AG08396 (cell line): ENCODE measurements around the gene PHF21B.
"Not testable (repeated sequence)": the region's sequence is repeated elsewhere in the genome, so short reads cannot be mapped to it uniquely, and the experiment has no call there.

Source experiments
- DNase-seq: peaks from one replicate; pipeline ENCODE4 v3.0.0; 2012; ENCODE audit warnings: low spot score, mixed read lengths

Gene PHF21B

GRCh38 chr22:45009606-45010531, at the start of gene PHF21B:
TSS of gene PHF21B (minus strand) at chr22:45010005. CDS start at chr22:45009549, 456 bp downstream.
- peak; percentile 80 for DNase-seq

- no peak for DNase-seq
Measured at GRCh38 chr22:45059296-45059695, 49.5 kb upstream of the PHF21B start.

- no peak for DNase-seq
Measured at GRCh38 chr22:45058622-45058912, 48.8 kb upstream of the PHF21B start.

- no peak for DNase-seq
Measured at GRCh38 chr22:45055936-45056335, 46.1 kb upstream of the PHF21B start.

GRCh38 chr22:45053571-45053970, 43.8 kb upstream of the PHF21B start:
- DNase-seq = no peak

- no peak for DNase-seq
Measured at GRCh38 chr22:45053094-45053493, 43.3 kb upstream of the PHF21B start.

- DNase-seq = not testable (repeated sequence)
Measured at GRCh38 chr22:45052665-45053064, 42.9 kb upstream of the PHF21B start.

- DNase-seq = no peak
Measured at GRCh38 chr22:45051946-45052345, 42.1 kb upstream of the PHF21B start.

GRCh38 chr22:45051419-45051818, 41.6 kb upstream of the PHF21B start:
- DNase-seq = no peak

- DNase-seq = no peak
Measured at GRCh38 chr22:45047260-45047659, 37.5 kb upstream of the PHF21B start.

- no peak for DNase-seq
Measured at GRCh38 chr22:45045208-45045607, 35.4 kb upstream of the PHF21B start.

GRCh38 chr22:45042263-45042662, 32.5 kb upstream of the PHF21B start:
- no peak for DNase-seq

- no peak for DNase-seq
Measured at GRCh38 chr22:45039133-45039532, 29.3 kb upstream of the PHF21B start.

GRCh38 chr22:45036154-45036553, 26.3 kb upstream of the PHF21B start:
- no peak for DNase-seq

GRCh38 chr22:45034821-45035220, 25.0 kb upstream of the PHF21B start:
- no peak for DNase-seq

GRCh38 chr22:45034156-45034555, 24.4 kb upstream of the PHF21B start:
- DNase-seq = no peak

- DNase-seq = no peak
Measured at GRCh38 chr22:45033136-45033535, 23.3 kb upstream of the PHF21B start.

- no peak for DNase-seq
Measured at GRCh38 chr22:45031629-45032403, 22.0 kb upstream of the PHF21B start.

- no peak for DNase-seq
Measured at GRCh38 chr22:45029501-45029900, 19.7 kb upstream of the PHF21B start.

GRCh38 chr22:45026511-45026910, 16.7 kb upstream of the PHF21B start:
- no peak for DNase-seq

- no peak for DNase-seq
Measured at GRCh38 chr22:45023431-45023830, 13.6 kb upstream of the PHF21B start.

GRCh38 chr22:45019861-45020655, 10.3 kb upstream of the PHF21B start:
- DNase-seq = no peak
